Activated T-cell treated with anti-CD3 and anti-CD28 coated beads for 48 hours (primary cell): ENCODE data around the gene CLPTM1.
"Not testable (repeated sequence)": the region's sequence is repeated elsewhere in the genome, so short reads cannot be mapped to it uniquely, and the experiment has no call there.

Experiments
- DNase-seq: peaks from one replicate; pipeline ENCODE4 v3.0.0-alpha.2; 2020; ENCODE audit warnings: low read depth

CLPTM1 gene

DNA sequence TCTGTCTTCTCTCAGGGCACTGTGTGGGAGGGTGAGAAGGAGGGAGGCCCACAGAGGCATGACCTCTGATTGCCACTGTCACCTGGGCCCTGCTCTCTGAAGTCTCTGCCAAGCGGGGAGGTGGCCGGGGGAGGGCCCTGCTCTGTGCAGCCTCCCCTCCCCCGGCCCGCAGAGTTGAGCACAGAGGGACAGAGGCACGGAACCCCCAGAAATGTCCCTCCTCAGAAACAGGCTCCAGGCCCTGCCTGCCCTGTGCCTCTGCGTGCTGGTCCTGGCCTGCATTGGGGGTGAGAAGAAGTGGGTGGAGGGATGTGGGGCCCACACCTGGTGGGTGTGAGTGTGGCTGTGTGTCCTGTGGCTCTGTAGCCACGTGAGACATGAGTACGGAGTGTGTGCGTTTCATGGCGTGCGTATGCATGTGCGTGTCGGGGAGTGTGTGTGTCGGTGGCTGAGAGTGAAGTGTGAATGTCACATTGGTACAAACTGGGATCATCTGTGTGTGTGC is 13.1 kb upstream of the CLPTM1 start, which contains the start of gene APOC4:
APOC4 (plus strand) TSS at position 171 of the 505 bp plus-strand sequence; CDS start at position 212, 41 bp downstream.
- DNase-seq = no peak

DNA sequence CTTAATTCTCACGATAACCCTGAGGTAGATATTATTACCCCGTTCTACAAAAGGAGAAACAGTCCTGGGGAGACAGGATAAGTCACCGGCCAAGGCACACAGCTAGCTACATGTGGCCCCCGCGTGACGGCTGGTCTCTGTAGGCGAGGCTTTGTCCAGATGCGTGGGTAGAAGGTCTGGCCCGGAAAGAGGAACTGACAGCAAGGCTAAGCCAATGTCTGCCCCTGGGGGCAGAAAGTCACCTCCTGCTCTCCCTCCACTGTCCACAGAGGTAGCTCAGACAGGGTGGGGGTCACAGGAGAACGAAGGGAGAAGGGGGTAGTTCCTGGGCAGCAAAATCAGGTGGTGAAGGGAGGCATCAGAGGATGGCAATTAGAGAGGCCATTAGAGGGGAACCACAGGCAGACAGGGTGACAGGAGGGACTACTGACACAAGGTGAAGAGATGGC is 11.4 kb upstream of the CLPTM1 start:
- DNase-seq = no peak

DNA sequence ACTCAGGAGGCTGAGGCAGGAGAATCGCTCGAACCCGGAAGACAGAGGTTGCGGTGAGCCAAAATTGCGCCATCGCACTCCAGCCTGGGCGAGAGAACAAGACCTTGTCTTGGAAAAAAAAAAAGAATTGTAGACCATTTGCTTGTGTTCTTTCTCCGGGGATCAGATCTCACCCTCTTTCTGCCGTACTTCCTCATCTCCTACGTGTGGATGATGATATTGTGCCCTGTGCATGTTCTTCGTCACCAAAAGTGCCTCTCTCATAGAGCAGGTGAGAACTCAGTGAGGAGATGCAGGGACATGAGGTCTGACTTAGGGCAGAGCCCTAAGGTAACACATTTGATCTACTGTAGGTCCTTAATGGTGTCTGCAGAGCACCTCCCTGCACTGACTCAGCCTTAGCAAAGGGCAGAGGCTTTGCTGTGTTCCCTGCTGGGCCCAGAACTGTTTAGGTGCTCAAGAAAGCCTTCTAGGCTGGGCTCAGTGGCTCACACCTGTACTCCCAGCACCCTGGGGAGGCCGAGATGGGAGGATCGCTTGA is 8.1 kb upstream of the CLPTM1 start:
- no peak for DNase-seq

DNA sequence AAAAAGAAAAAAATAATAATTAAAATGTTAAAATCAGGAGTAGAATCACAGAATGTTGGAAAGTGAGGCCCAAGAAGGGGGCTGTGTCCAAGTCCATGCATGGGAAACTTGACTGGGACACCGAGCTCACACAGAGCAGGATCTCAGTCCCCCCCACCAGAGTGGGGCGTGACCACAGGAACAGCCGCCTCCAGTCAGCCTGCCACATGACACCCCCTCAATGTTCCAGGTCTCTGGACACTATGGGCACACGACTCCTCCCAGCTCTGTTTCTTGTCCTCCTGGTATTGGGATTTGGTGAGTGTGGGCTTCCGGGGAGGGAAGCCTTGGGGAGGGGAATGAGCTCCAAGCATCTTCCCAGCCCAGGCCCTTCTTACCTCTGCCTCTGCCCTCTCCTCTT is 6.9 kb upstream of the CLPTM1 start:
- DNase-seq = no peak

DNA sequence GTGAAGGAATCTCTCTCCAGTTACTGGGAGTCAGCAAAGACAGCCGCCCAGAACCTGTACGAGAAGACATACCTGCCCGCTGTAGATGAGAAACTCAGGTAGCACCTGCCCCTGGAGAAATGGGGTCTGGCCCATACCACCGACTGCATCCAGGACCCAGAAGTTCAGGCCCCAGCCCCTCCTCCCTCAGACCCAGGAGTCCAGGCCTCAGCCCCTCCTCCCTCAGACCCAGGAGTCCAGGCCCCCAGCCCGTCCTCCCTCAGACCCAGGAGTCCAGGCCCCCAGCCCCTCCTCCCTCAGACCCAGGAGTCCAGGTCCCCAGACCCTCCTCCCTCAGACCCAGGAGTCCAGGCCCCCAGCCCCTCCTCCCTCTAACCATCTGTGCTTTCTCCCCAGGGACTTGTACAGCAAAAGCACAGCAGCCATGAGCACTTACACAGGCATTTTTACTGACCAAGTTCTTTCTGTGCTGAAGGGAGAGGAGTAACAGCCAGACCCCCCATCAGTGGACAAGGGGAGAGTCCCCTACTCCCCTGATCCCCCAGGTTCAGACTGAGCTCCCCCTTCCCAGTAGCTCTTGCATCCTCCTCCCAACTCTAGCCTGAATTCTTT is 6.3 kb upstream of the CLPTM1 start:
- DNase-seq = no peak

DNA sequence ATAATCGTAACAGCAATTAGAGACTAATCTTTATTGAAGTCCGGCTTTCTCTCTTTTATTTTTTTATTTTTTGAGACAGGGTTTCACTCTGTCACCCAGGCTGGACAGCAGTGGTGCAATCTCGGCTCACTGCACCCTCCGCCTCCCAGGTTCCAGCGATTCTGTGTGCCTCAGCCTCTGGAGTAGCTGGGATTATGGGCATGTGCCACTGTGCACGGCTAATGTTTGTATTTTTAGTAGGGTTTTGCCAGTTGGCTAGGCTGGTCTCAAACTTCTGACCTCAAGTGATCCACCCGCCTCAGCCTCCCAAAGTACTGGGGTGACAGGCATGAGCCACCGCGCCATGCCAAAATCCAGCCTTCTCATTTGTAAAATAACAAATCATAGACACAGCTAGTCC is 5.6 kb upstream of the CLPTM1 start:
- no peak for DNase-seq

DNA sequence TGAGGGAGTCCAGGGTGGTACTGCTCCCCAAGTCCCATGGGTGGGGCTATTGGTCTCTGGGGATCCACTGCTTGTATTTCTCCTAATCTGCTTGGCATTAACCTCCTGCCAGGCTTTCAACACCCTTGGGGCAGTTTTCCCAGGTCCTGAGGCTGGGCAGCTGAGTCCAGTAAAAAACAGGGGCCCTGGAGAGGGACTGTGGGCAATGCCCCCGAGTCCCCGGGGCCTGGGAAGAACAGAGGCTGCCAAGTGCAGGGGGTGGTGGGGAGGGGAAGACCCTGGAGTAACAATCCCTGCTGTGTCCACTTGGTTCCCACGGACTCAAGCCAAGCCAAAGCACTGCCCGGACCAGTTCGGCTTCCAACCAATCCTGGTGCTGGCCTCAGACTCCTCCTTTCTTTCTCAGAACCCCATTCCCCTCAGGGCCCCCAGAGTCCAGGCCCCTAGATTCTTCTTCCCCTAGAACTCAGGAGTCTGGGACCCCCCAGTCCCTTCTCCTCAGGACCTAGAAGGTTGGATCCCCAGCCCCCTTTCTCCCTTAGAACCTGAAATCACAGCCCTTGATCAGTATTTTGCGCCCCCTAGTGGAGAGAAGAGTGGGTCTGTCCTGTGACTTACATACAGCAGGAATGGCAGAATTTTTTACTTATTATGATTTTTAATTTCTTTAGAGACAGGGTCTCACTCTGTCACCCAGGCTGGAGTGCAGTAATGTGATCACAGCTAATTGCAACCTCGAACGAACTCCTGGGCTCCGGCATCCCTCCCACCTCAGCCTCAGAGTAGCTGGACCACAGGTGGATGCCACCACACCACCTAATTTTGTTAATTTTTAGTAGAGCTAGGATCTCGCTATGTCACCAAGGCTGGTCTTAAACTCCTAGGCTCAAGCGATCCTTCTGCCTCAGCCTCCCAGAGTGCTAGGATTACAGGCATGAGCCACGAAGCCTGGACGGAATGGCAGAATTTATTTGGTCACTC is 3.7 kb upstream of the CLPTM1 start:
- peak; percentile 17 for DNase-seq

DNA sequence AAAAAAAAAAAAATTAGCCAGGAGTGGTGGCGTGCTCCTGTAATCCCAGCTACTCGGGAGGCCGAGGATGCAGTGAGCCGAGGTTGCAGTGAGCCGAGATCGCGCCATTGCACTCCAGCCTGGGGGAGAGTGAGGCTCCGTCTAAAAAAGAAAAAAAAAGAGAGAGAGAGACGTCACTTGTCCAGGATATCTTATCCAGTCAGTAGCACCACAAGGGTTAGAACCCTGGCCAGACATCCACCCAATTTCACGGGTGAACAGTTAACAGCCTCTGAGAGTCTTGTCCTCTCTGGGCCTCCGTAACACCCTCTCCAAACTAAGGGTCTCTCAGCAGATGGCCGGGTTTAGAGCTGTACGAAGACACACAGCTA is 917 bp upstream of the CLPTM1 start:
- no peak for DNase-seq

DNA sequence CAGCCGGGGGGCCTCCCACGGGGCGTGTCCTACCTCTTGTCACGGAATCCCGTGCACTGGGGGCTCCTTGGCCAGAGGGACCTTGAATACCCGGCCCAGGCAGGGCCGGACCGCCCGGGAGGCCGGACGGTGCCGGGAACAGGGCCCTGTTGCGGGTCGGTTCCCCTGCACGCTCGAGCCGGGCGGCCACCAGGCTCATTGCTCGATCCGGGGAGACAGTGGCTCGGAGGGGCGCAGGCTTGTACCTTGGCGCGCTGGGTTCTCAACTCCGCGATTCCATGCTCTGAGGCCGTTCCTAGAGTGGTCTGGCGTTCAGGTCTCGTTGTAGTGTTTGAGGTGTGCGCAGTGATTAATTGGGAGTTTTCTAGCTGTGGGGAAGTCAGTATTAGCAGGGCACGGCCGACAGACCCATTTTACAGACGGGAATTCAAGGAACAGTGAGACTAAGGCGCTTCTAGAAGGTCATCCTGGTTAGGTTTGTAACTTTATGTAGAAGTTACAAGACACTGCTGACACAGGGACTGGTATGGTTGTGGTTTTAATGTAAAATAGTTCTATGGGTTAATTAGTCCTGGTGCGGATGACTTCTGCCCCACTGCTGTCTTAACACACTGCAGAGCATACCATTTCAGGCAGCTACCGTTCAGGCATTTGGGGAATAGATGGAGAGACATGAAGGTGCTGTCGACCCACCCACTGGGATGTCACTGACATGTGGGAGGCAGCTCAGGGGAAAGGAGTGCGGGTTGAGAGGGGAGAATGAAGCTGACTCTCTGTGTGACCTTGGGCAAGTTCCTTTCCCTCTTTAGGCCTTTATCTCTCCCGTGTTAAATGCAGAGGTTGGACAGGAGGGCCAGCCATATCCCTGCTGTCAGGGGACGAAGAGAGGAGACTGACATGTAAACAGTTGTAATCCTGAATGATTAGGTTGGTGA is 592 bp downstream of the CLPTM1 start:
- no peak for DNase-seq

DNA sequence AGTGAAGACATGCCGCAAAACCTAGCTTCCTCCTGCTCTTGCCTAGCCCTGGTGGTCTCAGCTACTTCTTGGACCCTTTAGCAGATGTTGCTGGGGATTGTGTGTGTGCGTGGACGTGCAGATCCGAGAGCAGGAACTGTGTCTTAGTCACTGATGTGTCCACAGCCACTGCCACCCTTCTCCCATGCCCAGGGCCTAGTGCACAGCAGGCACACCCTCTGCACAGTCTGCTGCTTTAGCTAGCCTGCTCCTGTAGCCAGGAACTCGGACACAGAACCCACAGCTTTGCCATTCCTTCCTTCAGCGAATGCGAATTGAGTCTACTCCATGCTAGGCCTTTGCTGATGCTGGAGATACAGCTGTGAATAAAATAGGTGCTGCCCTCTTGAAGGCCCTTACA is 2.3 kb downstream of the CLPTM1 start:
- no peak for DNase-seq

DNA sequence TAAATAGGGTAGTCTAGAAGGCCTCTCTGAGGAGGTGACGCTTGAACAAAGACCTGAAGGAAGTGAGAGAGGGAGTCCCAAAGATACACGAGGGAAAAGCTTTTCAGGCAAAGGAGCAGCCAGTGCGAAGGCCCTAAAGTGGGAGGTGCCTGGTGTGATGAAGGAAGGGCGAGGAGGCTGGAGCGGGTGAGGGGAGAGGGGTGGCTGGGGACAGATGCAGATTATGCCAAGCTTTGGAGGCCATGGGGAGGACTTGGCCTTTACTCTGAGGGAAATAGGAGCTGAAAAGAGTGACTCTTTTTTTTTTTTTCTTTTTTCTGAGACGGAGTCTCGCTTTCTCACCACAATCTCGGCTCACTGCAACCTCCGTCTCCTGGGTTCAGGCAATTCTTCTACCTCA is 2.9 kb downstream of the CLPTM1 start:
- DNase-seq = no peak

DNA sequence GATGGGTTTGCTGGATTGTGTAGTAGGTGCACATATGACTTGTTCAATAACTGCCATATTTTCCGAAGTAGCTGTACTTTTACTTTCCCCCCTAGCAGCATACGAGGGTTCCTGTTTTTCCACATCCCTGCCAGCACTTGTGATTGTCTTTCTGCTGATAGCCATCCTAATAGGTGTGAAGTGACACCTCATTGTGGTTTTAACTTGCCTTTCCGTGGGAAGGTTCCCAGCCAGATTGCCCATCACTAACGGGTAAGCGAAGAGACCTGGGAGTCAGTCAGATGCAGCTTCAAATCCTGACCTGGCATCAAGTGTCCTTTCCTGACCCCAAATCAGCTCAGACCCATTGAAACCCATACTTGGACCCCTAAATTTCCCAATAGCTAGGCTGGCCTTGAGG is 4.5 kb downstream of the CLPTM1 start:
- no peak for DNase-seq

DNA sequence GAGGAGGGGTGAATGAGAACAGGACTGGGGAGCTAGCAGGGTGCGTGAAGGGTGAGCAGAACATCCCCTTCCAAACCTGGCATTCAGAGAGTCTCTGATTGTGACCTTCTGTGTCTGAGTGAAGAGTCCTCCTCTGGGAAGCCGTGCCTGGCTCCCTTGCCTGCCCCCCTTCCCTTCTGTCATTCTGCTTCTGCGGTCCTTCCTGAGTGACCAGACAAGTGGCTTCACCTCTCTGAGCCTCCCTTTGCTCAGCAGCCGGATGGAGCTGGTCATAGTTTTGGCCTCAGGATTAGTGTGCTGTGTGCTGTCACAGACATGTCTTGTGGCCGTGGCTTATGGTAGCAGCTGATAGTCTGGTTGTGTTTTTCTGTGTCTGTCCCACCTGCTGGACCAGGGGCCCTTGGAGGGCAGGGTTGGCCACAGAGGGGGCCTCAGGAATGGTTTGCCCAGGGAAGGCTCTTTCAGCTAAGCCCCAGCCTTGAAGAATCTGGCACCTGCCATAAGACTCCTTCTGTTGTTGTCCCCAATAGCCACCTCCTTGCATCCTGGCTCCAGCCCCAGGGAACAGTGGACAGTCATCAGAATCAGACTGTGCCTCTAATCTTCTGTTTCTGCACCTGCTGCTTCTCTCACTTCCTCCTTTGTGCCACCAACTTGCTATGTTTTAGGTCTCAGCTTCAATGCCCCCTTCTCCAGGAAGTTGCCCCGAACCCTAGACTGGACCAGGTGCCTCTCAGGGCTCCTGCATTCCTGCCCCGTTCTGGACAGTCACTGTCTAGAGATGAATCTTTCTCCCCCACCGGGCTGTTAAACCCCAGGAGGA is 5.9 kb downstream of the CLPTM1 start:
- DNase-seq = no peak

DNA sequence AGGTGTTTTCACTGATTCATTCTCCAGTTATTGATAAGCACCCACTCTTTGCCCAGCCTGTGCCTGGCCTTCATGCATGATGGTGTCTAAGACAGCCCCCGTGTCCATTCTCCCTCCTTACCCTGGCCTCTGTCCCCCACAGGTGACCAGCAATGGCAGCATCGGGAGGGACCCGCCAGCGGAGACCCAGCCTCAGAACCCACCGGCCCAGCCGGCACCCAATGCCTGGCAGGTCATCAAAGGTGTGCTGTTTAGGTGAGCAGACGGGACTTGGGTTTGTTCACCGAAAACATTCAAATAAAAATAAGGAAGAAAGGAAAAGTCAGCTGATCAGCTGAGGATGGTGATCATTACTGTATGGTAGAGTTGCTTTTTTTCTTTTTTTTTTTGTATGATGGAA is 6.6 kb downstream of the CLPTM1 start:
- no peak for DNase-seq

DNA sequence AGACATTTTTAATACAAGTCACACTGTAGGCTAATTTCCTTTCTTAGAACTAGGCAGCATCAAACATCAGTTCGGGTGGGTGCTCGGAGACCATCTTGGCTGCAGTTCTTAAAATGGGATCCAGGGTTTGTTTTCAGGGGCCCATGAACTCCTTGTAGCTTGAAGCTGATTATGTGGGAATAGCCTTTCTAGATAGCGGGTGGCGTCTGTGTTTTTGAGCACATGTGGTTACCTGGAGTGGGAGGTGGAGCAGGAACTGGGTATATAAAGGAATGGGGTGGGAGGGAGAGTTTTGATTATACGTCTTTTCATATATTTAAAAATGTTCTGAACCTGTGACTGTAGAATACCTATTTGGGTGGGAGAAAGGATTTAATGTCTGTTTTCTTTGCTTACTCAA is 12.9 kb downstream of the CLPTM1 start:
- no peak for DNase-seq

DNA sequence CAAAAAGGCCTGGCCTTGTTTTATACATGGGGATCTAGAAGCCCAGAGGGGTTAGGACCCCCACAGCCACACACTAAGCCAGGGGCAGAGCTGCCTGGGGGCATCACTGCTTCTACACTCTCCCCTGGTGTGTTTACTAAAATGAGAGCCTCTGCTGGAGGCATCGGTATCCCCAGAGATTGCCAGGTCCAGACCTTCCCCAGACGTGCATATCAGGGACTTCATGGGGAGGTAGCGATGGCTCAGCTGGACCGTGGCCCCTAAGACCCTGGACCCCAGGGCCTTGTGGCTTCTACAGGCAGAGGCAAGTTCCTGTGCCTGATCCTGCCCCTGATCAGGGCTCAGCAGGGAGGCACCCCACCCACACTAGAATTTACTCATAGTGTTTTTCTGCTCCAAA is 13.5 kb downstream of the CLPTM1 start:
- DNase-seq = no peak

DNA sequence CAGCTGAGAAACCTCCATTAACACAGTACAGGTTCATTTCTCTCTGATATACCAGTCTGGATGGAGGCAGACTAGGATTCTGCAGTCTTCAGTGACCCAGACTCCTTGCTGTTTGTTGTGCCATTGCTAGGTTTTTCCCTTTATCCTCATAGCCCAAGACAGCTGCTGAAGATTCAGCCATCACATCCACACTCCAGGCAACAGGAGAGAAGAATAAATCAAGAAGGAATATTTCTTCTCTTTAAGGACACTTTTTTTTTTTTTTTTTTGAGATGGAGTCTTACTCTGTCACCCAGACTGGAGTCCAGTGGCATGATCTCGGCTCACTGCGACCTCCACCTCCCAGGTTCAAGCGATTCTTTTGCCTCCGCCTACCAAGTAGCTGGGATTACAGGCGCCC is 14.3 kb downstream of the CLPTM1 start:
- no peak for DNase-seq

DNA sequence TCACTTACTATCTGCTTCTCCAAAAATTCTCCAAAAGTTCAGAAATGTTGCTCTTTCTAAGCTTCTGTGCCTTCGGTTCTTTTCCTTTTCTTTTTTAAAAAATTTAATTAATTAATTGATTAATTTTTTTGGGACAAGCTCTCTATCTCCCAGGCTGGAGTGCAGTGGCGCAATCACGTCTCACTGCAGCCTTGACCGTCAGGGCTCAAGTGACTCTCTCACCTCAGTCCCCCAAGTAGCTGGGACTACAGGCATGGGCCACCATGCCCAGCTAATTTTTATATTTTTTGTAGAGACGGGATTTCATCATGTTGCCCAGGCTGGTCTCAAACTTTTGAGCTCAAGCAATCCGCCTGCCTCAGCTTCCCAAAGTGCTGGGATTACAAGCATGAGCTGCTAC is 16.3 kb downstream of the CLPTM1 start:
- not testable (repeated sequence) for DNase-seq

DNA sequence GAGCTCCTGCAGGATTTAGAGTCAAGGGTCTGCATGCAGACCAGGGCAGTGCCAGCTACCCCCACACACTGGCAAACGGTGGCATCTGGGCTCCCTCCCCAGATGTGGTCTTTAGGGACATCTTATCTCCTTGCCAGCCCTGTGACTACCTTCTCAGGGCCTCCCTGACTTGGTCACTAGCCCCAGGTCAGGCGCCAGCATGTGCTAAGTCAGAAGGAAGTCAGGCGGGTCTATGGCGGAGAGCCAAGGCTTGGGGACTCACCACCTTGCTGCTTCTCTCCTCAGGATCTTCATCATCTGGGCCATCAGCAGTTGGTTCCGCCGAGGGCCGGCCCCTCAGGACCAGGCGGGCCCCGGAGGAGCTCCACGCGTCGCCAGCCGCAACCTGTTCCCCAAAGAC is 17.6 kb downstream of the CLPTM1 start:
- no peak for DNase-seq

DNA sequence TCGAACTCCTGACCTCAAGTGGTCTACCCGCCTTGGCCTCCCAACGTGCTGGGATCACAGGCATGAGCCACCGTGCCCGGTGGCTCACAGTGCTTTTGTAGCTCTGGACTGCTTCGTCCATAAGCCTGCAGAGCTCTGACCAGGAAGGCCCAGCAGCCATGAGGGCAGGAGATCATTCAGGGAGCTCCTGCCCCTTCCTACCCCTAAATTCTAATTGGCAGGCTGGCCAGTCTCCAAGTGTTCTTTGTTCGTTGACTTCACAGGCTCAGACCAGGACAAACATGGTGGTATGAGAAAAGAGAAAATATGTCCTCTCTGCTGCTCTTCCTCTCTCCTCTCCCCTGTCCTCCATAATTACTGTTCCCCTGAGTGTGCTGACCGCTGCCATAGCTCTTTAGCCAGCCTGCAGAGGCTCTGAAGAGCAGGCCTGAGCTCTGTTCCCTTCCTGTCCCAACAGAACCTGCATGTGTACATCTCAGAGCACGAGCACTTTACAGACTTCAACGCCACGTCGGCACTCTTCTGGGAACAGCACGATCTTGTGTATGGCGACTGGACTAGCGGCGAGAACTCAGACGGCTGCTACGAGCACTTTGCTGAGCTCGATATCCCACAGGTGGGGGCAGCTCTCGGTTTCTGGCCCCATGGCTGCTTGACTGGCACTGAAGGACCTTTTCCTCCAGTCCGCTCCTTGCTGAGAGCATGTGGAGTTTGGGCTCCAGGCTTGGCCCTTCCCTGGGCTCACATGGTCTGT is 19.0 kb downstream of the CLPTM1 start:
- DNase-seq = no peak
